IMR-90 (cell line): Measurements from ENCODE around the gene SEC16A.

Experiments used
- CEBPB ChIP-seq: IDR thresholded peaks from 2 replicates; pipeline ENCODE4 v1.6.1; 2012; ENCODE audit warnings: low read depth, low read length, improper control_type of control experiment
- CHD1 ChIP-seq: IDR thresholded peaks from 2 replicates; pipeline ENCODE4 v1.6.1; 2012; ENCODE audit warnings: low read depth, low read length, improper control_type of control experiment
- MAFK ChIP-seq: IDR thresholded peaks from 2 replicates; pipeline ENCODE4 v1.6.1; 2012; ENCODE audit warnings: low read depth, low read length, improper control_type of control experiment
- MAZ ChIP-seq: IDR thresholded peaks from 2 replicates; pipeline ENCODE4 v1.6.1; 2012; ENCODE audit warnings: low read depth, mild to moderate bottlenecking, low read length, improper control_type of control experiment, moderate library complexity, borderline replicate concordance
- POLR2A ChIP-seq: IDR thresholded peaks from 2 replicates; pipeline ENCODE4 v1.6.1; 2012; ENCODE audit warnings: mild to moderate bottlenecking, low read depth, low read length
- RAD21 ChIP-seq: IDR thresholded peaks from 2 replicates; pipeline ENCODE4 v1.6.1; 2012; ENCODE audit warnings: low read length, improper control_type of control experiment
- RCOR1 ChIP-seq: IDR thresholded peaks from 2 replicates; pipeline ENCODE4 v1.6.1; 2012; ENCODE audit warnings: mild to moderate bottlenecking, low read length, improper control_type of control experiment; ENCODE audit not compliant: insufficient replicate concordance
- RFX5 ChIP-seq: IDR thresholded peaks from 2 replicates; pipeline ENCODE4 v1.8.0; 2012; ENCODE audit warnings: low read depth, mild to moderate bottlenecking, low read length, moderate library complexity
- SMC3 ChIP-seq: fragments of 150-350 bp; IDR thresholded peaks from 2 replicates; pipeline ENCODE4 v1.6.1; 2016; ENCODE audit warnings: low read depth, mild to moderate bottlenecking, antibody characterized with exemption, low read length, moderate library complexity
- TF ChIP-seq, protein P1 (sequence below): conservative IDR thresholded peaks from 2 replicates; pipeline ENCODE4 v1.5.1; 2012; ENCODE audit warnings: mild to moderate bottlenecking, low read depth, low read length, improper control_type of control experiment
- TF ChIP-seq, protein P2 (sequence below): fragments of 150-350 bp; IDR thresholded peaks from 2 replicates; pipeline ENCODE4 v1.6.1; 2017; ENCODE audit warnings: mild to moderate bottlenecking, antibody characterized with exemption, low read length, low read depth

DNA sequence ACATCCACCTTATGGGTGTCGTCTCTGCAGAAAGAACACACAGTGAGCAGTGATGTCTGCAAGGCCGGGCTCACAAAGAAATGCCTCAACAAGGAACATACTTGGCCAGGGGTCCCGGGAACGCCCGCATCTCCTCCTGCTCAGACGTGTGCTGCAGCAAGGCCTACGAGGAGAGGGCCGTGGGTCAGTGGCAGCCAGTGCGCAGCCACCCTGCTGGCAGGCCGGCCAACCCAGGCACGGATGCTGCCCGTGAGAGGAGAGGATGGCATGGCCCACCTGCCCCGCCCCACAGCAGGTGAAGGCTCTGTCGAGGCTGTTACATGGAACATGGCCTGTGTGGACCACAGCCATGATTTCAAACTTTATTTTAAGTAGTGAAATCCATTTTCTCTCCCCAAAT lies 19.3 kb downstream of the SEC16A start:
- TF ChIP-seq, protein P1, sequence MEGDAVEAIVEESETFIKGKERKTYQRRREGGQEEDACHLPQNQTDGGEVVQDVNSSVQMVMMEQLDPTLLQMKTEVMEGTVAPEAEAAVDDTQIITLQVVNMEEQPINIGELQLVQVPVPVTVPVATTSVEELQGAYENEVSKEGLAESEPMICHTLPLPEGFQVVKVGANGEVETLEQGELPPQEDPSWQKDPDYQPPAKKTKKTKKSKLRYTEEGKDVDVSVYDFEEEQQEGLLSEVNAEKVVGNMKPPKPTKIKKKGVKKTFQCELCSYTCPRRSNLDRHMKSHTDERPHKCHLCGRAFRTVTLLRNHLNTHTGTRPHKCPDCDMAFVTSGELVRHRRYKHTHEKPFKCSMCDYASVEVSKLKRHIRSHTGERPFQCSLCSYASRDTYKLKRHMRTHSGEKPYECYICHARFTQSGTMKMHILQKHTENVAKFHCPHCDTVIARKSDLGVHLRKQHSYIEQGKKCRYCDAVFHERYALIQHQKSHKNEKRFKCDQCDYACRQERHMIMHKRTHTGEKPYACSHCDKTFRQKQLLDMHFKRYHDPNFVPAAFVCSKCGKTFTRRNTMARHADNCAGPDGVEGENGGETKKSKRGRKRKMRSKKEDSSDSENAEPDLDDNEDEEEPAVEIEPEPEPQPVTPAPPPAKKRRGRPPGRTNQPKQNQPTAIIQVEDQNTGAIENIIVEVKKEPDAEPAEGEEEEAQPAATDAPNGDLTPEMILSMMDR: no peak
- TF ChIP-seq CHD1 (no peak), CEBPB (no peak), POLR2A (no peak), SMC3 (no peak), MAZ (no peak), RAD21 (no peak), MAFK (no peak), RFX5 (no peak), RCOR1 (no peak)
- TF ChIP-seq, protein P2, sequence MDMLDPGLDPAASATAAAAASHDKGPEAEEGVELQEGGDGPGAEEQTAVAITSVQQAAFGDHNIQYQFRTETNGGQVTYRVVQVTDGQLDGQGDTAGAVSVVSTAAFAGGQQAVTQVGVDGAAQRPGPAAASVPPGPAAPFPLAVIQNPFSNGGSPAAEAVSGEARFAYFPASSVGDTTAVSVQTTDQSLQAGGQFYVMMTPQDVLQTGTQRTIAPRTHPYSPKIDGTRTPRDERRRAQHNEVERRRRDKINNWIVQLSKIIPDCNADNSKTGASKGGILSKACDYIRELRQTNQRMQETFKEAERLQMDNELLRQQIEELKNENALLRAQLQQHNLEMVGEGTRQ: no peak
